HG03354 (cell line): ENCODE measurements around the gene PVRIG.
"Not testable (repeated sequence)": the region's sequence is repeated elsewhere in the genome, so short reads cannot be mapped to it uniquely, and the experiment has no call there.

ENCODE experiments used
- ATAC-seq: cut with Tn5 transposase; IDR thresholded peaks from one replicate; pipeline ENCODE4 v1.9.1; 2021; ENCODE audit warnings: mild to moderate bottlenecking; ENCODE audit not compliant: unreplicated experiment, poor library complexity, severe bottlenecking

Gene PVRIG

GRCh38 chr7:100268882-100269281 is 49.1 kb downstream of the PVRIG start:
- not testable (repeated sequence) for ATAC-seq

- ATAC-seq, result not testable (repeated sequence)
These were observed 49.7 kb downstream of the PVRIG start for GRCh38 chr7:100269306-100270045.

GRCh38 chr7:100270046-100270918 is 50.5 kb downstream of the PVRIG start:
- not testable (repeated sequence) for ATAC-seq
